GM18517 (cell line): ENCODE measurements around the gene TACR2.
A peak's percentile ranks its signal among the peaks of the same experiment; 100 is the strongest.
"Not testable (repeated sequence)": the region's sequence is repeated elsewhere in the genome, so short reads cannot be mapped to it uniquely, and the experiment has no call there.

Experiments used
- ATAC-seq: cut with Tn5 transposase; IDR thresholded peaks from one replicate; pipeline ENCODE4 v1.9.1; 2021; ENCODE audit warnings: mild to moderate bottlenecking, moderate library complexity; ENCODE audit not compliant: unreplicated experiment

Gene TACR2

DNA sequence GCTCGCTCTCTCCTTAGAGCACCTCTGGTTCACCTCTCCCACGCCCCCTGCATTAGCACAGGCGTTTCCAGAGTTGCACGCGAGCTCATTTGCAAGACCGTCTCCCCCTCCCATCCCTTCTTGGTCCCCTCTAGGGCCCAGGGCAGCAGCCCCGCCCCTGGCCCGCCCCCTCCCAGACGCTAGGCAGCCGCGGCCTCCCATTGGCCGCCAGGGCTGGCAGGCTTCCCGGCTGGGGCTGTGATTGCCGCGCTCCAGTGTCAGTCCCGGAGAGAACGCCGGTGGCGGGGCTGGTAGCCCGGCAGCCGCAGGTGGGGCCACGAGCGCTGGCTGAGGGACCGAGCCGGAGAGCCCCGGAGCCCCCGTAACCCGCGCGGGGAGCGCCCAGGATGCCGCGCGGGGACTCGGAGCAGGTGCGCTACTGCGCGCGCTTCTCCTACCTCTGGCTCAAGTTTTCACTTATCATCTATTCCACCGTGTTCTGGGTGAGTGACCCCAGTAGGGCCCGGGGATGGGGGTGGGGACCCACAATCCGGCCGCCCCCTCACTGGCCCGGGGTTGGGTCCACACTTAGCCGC lies 34.6 kb upstream of the TACR2 start, which contains the start of gene TSPAN15:
TSS of gene TSPAN15 (plus strand) at position 257 of the 575 bp plus-strand sequence. CDS start at position 387, 130 bp downstream.
- peak; percentile 73 for ATAC-seq

DNA sequence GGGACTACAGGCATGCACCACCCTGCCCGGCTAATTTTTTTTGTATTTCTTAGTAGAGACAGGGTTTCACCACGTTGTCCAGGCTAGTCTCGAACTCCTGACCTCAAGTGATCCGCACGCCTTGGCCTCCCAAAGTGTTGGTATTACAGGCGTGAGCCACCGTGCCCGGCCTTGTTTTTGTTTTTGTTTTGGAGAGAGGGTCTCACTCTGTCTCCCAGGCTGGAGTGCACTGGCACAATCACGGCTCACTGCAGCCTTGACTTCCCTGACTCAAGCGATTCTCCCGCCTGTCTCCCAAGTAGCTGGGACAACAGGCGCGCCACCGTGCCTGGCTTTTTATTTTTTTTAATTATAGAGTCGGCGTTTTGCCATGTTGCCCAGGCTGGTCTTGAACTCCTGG lies 33.7 kb upstream of the TACR2 start:
- ATAC-seq, result not testable (repeated sequence)

GRCh38 chr10:69449841-69450240 lies 33.1 kb upstream of the TACR2 start:
- ATAC-seq, result peak; percentile 68

DNA sequence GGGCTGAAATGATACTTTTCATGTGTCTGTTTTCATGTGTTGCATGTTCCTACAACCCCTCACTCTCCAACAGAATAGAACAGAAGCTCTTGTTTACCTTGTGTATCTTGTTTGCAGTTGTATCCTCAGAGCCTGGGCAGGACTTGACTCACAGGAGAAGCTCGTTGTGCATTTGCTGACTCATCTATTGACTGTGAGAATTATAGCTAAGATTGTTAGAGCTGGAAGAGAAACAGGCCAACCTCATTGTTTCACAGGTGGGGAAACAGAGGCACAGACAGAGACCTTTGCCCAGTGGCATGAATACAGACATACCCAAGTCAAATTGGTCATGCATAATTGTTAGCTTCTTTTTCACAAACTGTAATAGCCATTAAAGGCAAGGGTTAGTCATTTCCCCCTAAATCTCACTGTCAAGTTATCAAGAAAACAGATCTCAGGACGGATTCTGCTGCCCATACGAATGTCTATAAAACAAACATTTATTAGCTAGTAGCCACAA lies 30.0 kb upstream of the TACR2 start:
- ATAC-seq, result no peak

GRCh38 chr10:69446229-69446628 lies 29.5 kb upstream of the TACR2 start:
- ATAC-seq, result no peak

- no peak for ATAC-seq
These were observed 28.3 kb upstream of the TACR2 start for GRCh38 chr10:69445041-69445440.

DNA sequence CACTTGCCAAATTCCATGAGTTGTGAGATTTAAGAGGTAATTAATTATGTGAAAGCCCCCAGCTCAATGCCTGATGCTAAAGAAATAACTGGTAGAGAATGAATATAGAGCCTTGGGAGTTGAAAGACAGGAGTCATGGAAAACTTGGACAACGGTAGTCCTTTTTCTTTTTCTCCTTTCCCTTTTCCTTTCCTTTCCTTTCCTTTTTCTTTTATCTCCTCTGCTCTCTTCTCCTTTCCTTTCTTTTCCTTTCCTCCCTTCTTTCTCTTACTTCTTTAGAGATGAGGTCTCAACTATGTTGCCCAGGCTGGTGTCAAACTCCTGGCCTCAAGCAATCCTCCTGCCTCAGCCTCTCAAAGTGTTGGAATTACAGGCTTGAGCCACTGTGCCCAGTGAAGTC lies 26.6 kb upstream of the TACR2 start:
- ATAC-seq, result no peak

GRCh38 chr10:69439813-69440506 lies 23.2 kb upstream of the TACR2 start:
- no peak for ATAC-seq

GRCh38 chr10:69439350-69439739 lies 22.6 kb upstream of the TACR2 start:
- ATAC-seq, result no peak

DNA sequence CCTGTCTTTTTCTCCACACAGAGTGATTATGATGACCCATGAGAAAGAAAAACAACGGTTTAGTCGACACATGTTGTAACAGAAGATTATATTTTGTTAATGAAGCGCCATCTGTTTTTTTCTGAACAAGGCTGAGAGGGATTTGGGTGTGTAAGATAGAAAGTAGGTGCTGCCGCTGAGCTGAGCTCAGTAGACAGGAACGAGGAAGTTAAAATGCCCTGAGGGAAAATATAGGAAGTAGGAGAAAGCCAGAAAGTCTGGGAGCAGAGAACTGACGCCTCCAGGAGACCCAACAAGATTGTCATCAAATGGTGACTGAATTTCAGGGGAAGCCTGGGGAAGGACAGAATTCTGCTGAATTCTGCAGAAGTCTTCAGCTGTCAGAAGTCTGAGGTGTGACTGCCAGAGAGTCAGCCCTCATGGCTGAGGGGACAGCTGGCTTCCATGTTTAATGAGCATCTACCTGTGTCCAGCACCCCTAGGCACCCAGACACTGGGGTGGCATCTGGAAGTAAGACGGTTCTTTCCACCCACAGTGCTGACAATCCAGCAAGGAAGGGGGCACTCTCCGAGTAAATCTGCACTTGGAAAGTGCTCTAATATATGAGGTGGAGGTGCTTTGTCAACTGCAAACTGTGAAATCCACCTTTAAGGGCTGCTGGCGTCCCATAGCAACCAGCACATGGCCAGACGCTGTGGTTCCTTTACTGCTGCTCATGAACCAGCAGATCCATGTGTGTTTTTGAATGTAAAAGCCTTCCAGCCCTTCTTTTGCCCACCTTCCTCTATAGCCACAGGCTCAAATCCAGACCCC lies 22.0 kb upstream of the TACR2 start:
- ATAC-seq, result no peak

DNA sequence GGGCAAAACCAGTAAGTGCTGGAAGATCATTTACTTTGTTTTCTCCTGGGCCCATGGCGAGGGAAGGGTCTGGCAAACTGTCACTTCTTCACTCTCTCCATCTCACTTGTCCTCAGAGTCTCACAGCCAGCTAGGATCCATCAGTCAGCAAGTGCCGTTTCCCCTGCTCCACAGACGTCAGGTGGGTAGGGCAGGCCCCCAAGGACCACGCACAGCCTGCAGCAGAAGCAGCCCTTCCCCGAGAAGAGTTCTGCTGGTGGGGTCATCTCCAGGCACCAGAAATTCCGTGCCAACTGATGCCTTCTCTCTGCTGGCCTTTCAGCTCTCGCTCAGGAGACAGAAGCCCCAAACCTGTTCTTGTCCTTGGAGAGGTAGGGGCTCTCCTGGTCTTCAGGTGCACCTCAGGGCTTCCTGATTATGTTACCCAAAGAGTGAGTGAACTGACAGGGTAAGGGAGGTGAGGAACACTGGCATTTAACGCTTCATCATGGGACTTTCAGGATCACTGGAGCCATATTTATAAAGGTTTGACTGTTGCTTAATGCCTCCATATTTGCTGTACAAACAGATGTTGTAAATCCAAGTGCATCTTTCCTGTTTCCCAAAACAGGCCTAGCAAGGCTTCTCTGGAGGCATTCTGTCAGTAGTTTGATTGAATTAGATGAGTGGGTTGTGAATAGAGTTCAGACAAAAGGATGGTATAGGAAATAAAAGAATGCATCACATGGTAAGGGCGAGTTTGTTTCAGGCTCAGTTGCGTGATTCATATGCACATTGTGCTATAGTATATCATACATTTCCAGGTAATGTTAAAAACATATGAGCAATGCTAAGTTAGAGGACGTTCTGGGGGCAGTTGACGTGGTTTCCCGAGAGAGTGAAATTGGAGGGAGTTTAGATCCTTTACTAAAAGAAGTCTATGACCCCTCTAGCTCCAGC lies 20.9 kb upstream of the TACR2 start:
- no peak for ATAC-seq

DNA sequence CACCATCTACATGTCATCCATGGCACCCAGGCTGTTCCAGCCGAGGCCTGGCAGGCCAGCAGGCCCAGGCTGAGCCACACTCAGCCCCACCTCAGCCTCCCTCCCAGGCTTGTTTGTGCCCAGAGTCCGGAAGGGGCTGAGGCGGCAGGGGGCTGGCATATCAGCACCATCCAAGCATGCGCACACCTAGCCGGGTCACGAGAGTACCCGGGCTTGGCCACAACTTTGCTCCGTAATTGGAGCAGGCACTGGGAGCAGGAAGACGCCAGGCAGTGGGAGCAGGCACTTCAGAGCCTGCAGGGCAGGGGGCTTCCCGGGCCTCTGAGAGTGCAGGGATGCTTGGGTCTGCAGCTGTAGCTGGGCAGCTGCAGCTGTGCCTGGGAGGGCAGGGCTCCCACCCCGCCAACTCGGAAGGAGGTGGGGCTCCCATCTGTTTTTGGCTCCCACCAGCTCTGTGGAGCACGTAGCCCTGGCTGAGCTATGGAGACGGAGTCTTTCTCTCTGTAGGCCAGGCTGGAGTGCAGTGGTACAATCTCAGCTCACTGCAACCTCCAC lies 19.3 kb upstream of the TACR2 start:
- no peak for ATAC-seq

- no peak for ATAC-seq
These were observed 18.2 kb upstream of the TACR2 start for GRCh38 chr10:69434926-69435325.

DNA sequence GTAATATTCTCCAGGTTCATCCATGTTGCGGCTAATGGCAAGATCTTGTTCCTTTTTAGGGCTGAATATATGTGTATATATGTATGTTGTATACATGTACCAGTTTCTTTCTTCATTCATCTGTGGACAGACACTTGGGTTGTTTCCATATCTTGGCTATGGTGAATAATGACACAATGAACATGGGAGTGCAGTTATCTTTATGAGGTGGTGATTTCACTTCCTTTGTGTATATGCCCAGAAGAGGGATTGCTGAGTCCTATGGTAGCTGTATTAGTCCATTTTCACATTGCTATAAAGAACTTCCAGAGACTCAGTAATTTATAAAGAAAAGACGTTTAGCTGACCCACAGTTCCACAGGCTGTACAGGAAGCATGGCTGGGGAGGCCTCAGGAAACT lies 17.5 kb upstream of the TACR2 start:
- ATAC-seq, result no peak

DNA sequence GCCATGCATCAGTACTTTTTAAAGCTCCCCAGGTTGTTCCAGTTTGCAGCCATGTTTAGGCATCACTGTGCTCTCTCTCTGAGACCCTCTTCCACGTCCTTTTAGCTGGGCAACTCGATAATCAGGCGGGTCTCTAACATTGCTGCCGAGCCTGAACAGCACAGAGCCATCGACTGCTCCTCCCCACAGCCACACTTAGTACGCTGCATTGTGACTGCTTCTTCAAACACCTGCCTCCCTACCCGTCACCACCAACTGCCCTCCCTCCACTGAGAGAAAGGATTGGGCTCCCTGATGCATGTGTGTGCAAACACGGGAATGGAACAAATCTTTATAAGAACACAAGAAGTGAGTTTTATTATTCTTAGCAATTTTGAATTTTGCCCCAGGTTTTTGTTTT lies 11.4 kb upstream of the TACR2 start:
- ATAC-seq, result no peak

GRCh38 chr10:69426376-69426727 lies 9.6 kb upstream of the TACR2 start:
- no peak for ATAC-seq

DNA sequence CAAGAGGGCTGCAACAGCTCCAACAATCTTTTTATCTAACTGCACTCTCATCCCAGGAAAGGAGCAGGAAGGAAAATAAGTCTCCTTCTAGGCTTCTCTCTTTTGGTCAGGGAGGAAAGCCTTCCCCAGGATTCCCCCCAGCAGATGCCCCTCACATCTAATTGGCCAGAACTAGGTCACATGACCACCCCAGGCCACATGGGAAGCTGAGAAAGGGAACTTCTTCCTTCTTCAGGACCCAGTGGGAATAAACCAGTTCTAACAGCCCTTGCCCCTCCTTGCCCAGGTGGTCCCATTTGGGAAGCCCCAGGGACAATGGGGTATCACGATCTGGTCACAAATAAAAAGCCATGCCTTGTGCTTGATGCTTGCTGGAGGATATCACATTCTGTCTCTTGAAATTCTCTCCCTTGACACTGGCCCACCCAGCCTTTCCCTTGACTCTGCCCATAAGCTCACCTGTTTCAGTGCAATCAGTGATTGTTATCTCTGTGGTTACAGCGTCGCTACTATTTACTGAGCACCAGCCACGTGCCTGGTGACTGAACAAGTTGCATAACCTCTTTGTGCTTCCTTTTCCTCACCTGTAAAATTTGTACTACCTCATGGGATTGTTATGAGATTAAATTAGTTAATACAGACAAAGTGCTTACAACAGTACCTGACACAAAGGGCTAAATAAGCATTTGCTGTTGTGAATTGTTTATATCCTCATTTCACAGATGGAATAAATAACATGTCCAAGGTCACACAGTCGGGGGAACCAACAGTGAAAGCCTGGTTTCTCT lies 9.0 kb upstream of the TACR2 start:
- ATAC-seq, result no peak

- ATAC-seq, result no peak
These were observed 8.3 kb upstream of the TACR2 start for GRCh38 chr10:69425041-69425440.

GRCh38 chr10:69422676-69423075 lies 6.0 kb upstream of the TACR2 start:
- no peak for ATAC-seq
